ENCODE results near the gene ZXDC.

DNA sequence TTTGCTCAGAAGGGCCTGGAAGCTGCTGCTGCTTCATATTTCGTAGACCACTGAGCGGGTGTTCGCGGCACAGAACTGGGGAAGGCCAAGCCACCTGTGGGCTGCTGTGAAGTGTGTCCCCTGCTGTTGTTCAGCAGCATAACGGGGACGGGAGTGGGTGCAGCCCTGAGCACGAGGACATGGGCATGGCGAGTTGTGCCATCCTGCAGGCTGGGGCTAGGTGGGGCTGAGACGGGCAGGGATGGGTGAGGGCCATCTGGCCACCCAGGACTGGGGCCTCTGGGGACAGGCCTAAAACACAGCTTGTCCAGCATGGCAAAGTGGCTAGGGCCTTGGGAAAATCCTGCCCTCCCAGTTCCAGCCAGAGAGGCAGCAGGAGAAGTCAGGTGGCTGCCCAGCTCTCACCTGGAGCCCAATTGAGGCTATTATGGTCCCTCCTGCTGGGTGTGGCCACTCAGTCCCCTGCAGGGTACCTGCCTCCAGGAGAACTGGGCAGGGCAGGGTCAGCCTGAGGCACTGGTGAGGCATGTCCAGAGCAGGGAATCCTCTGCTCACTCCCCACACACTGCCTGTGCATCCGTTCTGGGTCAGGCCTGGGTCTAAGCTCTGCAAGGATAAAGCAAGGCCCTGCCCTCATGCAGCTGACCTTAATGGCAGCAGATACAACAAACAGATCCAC is 51.5 kb downstream of the ZXDC start:
- TF ChIP-seq EZH2 (IDR thresholded peaks at IDR 0.05; ENCODE audit: insufficient read depth, poor library complexity, severe bottlenecking) (no peak), EZH2phosphoT487 (IDR thresholded peaks at IDR 0.05; ENCODE audit: insufficient read depth, low read depth) (no peak)
